ENCODE data around the gene TBC1D23.
"Not testable (repeated sequence)": the region's sequence is repeated elsewhere in the genome, so short reads cannot be mapped to it uniquely, and the experiment has no call there.

Gene TBC1D23

GRCh38 chr3:100306695-100307094, 45.9 kb downstream of the TBC1D23 start:
- Histone ChIP-seq H3K4me3 (ENCODE audit: low read depth in 1 of 2, low read length in 2 of 2) (no peak overlapping the region), H3K27me3 (ENCODE audit: low read depth, low read length) (no peaks in the 10 kb centered on the region), H3K27ac (ENCODE audit: low read length) (no peak overlapping the region), H3K36me3 (ENCODE audit: control insufficient read depth in 1 of 2, insufficient read depth in 2 of 2, low read length in 2 of 2) (peaks cover 30 to 55% of the 10 kb centered on the region in 2 donors), H3K9me3 (ENCODE audit: control insufficient read depth in 1 of 2, low read length in 2 of 2) (no peaks in the 10 kb centered on the region), H3K4me1 (ENCODE audit: control insufficient read depth in 1 of 2, insufficient read depth in 2 of 2, low read length in 2 of 2) (no peaks in the 10 kb centered on the region)

- Histone ChIP-seq H3K36me3 (ENCODE audit: control insufficient read depth in 1 of 2, insufficient read depth in 2 of 2, low read length in 2 of 2) (peaks cover 25 to 40% of the 10 kb centered on the region in 2 donors), H3K27ac (ENCODE audit: low read length) (no peak overlapping the region), H3K27me3 (ENCODE audit: low read depth, low read length) (no peaks in the 10 kb centered on the region)
Measured at GRCh38 chr3:100310355-100310965, 49.7 kb downstream of the TBC1D23 start.

GRCh38 chr3:100311011-100311410, 50.2 kb downstream of the TBC1D23 start:
- Histone ChIP-seq H3K4me1 (ENCODE audit: control insufficient read depth in 1 of 2, insufficient read depth in 2 of 2, low read length in 2 of 2) (no peaks in the 10 kb centered on the region), H3K9me3 (ENCODE audit: control insufficient read depth in 1 of 2, low read length in 2 of 2) (no peaks in the 10 kb centered on the region), H3K4me3 (ENCODE audit: low read depth in 1 of 2, low read length in 2 of 2) (no peak overlapping the region), H3K27ac (ENCODE audit: low read length) (no peak overlapping the region), H3K36me3 (ENCODE audit: control insufficient read depth in 1 of 2, insufficient read depth in 2 of 2, low read length in 2 of 2) (peaks cover 19 to 34% of the 10 kb centered on the region in 2 donors), H3K27me3 (ENCODE audit: low read depth, low read length) (no peaks in the 10 kb centered on the region)

More at GRCh38 chr3:100310355-100310965, 49.7 kb downstream of the TBC1D23 start:
- no peak overlapping the region for H3K4me3 ChIP-seq (ENCODE audit: low read depth in 1 of 2, low read length in 2 of 2)
- H3K4me1 ChIP-seq (ENCODE audit: control insufficient read depth in 1 of 2, insufficient read depth in 2 of 2, low read length in 2 of 2) = no peaks in the 10 kb centered on the region
- no peaks in the 10 kb centered on the region for H3K9me3 ChIP-seq (ENCODE audit: control insufficient read depth in 1 of 2, low read length in 2 of 2)

- peaks cover 16 to 22% of the 10 kb centered on the region in 2 donors for H3K36me3 ChIP-seq (ENCODE audit: control insufficient read depth in 1 of 2, insufficient read depth in 2 of 2, low read length in 2 of 2)
Measured at GRCh38 chr3:100316641-100317069, 55.9 kb downstream of the TBC1D23 start.

GRCh38 chr3:100317912-100318311, 57.1 kb downstream of the TBC1D23 start:
- no peaks in the 10 kb centered on the region for H3K4me1 ChIP-seq (ENCODE audit: control insufficient read depth in 1 of 2, insufficient read depth in 2 of 2, low read length in 2 of 2)
- peaks cover 12 to 22% of the 10 kb centered on the region in 2 donors for H3K36me3 ChIP-seq (ENCODE audit: control insufficient read depth in 1 of 2, insufficient read depth in 2 of 2, low read length in 2 of 2)
- H3K27ac ChIP-seq (ENCODE audit: low read length) = no peak overlapping the region
- H3K27me3 ChIP-seq (ENCODE audit: low read depth, low read length) = no peaks in the 10 kb centered on the region
- no peaks in the 10 kb centered on the region for H3K9me3 ChIP-seq (ENCODE audit: control insufficient read depth in 1 of 2, low read length in 2 of 2)
- no peak overlapping the region for H3K4me3 ChIP-seq (ENCODE audit: low read depth in 1 of 2, low read length in 2 of 2)

More at GRCh38 chr3:100316641-100317069, 55.9 kb downstream of the TBC1D23 start:
- Histone ChIP-seq H3K9me3 (ENCODE audit: control insufficient read depth in 1 of 2, low read length in 2 of 2) (no peaks in the 10 kb centered on the region), H3K27me3 (ENCODE audit: low read depth, low read length) (no peaks in the 10 kb centered on the region), H3K4me3 (ENCODE audit: low read depth in 1 of 2, low read length in 2 of 2) (no peak overlapping the region), H3K4me1 (ENCODE audit: control insufficient read depth in 1 of 2, insufficient read depth in 2 of 2, low read length in 2 of 2) (no peaks in the 10 kb centered on the region), H3K27ac (ENCODE audit: low read length) (no peak overlapping the region)

- Histone ChIP-seq H3K4me1 (ENCODE audit: control insufficient read depth in 1 of 2, insufficient read depth in 2 of 2, low read length in 2 of 2) (no peaks in the 10 kb centered on the region), H3K36me3 (ENCODE audit: control insufficient read depth in 1 of 2, insufficient read depth in 2 of 2, low read length in 2 of 2) (peaks cover 21% of the 10 kb centered on the region in 2 donors), H3K27ac (ENCODE audit: low read length) (no peak overlapping the region), H3K27me3 (ENCODE audit: low read depth, low read length) (no peaks in the 10 kb centered on the region), H3K4me3 (ENCODE audit: low read depth in 1 of 2, low read length in 2 of 2) (no peak overlapping the region), H3K9me3 (ENCODE audit: control insufficient read depth in 1 of 2, low read length in 2 of 2) (no peaks in the 10 kb centered on the region)
Measured at GRCh38 chr3:100319951-100320350, 59.2 kb downstream of the TBC1D23 start.

- H3K9me3 ChIP-seq (ENCODE audit: control insufficient read depth in 1 of 2, low read length in 2 of 2) = no peaks in the 10 kb centered on the region
- no peaks in the 10 kb centered on the region for H3K4me1 ChIP-seq (ENCODE audit: control insufficient read depth in 1 of 2, insufficient read depth in 2 of 2, low read length in 2 of 2)
- H3K36me3 ChIP-seq (ENCODE audit: control insufficient read depth in 1 of 2, insufficient read depth in 2 of 2, low read length in 2 of 2) = peaks cover 21 to 27% of the 10 kb centered on the region in 2 donors
- no peak overlapping the region for H3K27ac ChIP-seq (ENCODE audit: low read length)
- no peaks in the 10 kb centered on the region for H3K27me3 ChIP-seq (ENCODE audit: low read depth, low read length)
- no peak overlapping the region for H3K4me3 ChIP-seq (ENCODE audit: low read depth in 1 of 2, low read length in 2 of 2)
Measured at GRCh38 chr3:100324044-100324443, 63.3 kb downstream of the TBC1D23 start.

GRCh38 chr3:100325827-100326226, 65.0 kb downstream of the TBC1D23 start:
- Histone ChIP-seq H3K4me3 (ENCODE audit: low read depth in 1 of 2, low read length in 2 of 2) (no peak overlapping the region), H3K36me3 (ENCODE audit: control insufficient read depth in 1 of 2, insufficient read depth in 2 of 2, low read length in 2 of 2) (peaks cover 13 to 16% of the 10 kb centered on the region in 2 donors), H3K27ac (ENCODE audit: low read length) (no peak overlapping the region), H3K9me3 (ENCODE audit: control insufficient read depth in 1 of 2, low read length in 2 of 2) (no peaks in the 10 kb centered on the region), H3K27me3 (ENCODE audit: low read depth, low read length) (no peaks in the 10 kb centered on the region), H3K4me1 (ENCODE audit: control insufficient read depth in 1 of 2, insufficient read depth in 2 of 2, low read length in 2 of 2) (no peaks in the 10 kb centered on the region)

- not testable (repeated sequence) for H3K36me3 ChIP-seq (ENCODE audit: control insufficient read depth in 1 of 2, insufficient read depth in 2 of 2, low read length in 2 of 2); H3K4me1 ChIP-seq (ENCODE audit: control insufficient read depth in 1 of 2, insufficient read depth in 2 of 2, low read length in 2 of 2); H3K27me3 ChIP-seq (ENCODE audit: low read depth, low read length); H3K4me3 ChIP-seq (ENCODE audit: low read depth in 1 of 2, low read length in 2 of 2); H3K27ac ChIP-seq (ENCODE audit: low read length); H3K9me3 ChIP-seq (ENCODE audit: control insufficient read depth in 1 of 2, low read length in 2 of 2)
Measured at GRCh38 chr3:100327377-100327776, 66.6 kb downstream of the TBC1D23 start.

GRCh38 chr3:100329800-100330489, 69.2 kb downstream of the TBC1D23 start:
- Histone ChIP-seq H3K4me1 (ENCODE audit: control insufficient read depth in 1 of 2, insufficient read depth in 2 of 2, low read length in 2 of 2) (no peaks in the 10 kb centered on the region), H3K36me3 (ENCODE audit: control insufficient read depth in 1 of 2, insufficient read depth in 2 of 2, low read length in 2 of 2) (peaks cover 0 to 6% of the 10 kb centered on the region in 2 donors), H3K27ac (ENCODE audit: low read length) (no peak overlapping the region), H3K27me3 (ENCODE audit: low read depth, low read length) (no peaks in the 10 kb centered on the region), H3K4me3 (ENCODE audit: low read depth in 1 of 2, low read length in 2 of 2) (no peak overlapping the region), H3K9me3 (ENCODE audit: control insufficient read depth in 1 of 2, low read length in 2 of 2) (no peaks in the 10 kb centered on the region)

- Histone ChIP-seq H3K9me3 (ENCODE audit: control insufficient read depth in 1 of 2, low read length in 2 of 2) (no peaks in the 10 kb centered on the region), H3K4me1 (ENCODE audit: control insufficient read depth in 1 of 2, insufficient read depth in 2 of 2, low read length in 2 of 2) (peaks cover 5 to 6% of the 10 kb centered on the region in 2 donors), H3K27me3 (ENCODE audit: low read depth, low read length) (no peaks in the 10 kb centered on the region), H3K27ac (ENCODE audit: low read length) (no peak overlapping the region), H3K4me3 (ENCODE audit: low read depth in 1 of 2, low read length in 2 of 2) (no peak overlapping the region), H3K36me3 (ENCODE audit: control insufficient read depth in 1 of 2, insufficient read depth in 2 of 2, low read length in 2 of 2) (peaks cover 0 to 4% of the 10 kb centered on the region in 2 donors)
Measured at GRCh38 chr3:100330651-100331050, 69.9 kb downstream of the TBC1D23 start.

All from muscle layer of duodenum (tissue), 2 donors.